Mucosa of descending colon (tissue), 3 donors: Measurements from ENCODE around the gene DIDO1. TPM values are rescaled to one million over a fixed set of nuclear protein-coding genes. Genes with fewer than 3 reads are reported as not detected.

Experiments
- ATAC-seq: fragments of 200-7000 bp; cut with Tn5 transposase; one replicate; pipeline ENCODE4 v1.9.1; 2020; ENCODE audit warnings: mild to moderate bottlenecking, moderate library complexity
- DNase-seq, 3 donors: peaks; one replicate each; pipeline ENCODE4 v3.0.0-alpha.2; 2020
- H3K36me3 ChIP-seq: fragments of 200-600 bp; one replicate; pipeline ENCODE4 v1.8.0; 2021; ENCODE audit warnings: low read depth, mild to moderate bottlenecking
- H3K4me1 ChIP-seq: fragments of 200-600 bp; one replicate; pipeline ENCODE4 v1.8.0; 2021; ENCODE audit warnings: low read depth, mild to moderate bottlenecking
- H3K4me3 ChIP-seq: fragments of 200-600 bp; one replicate; pipeline ENCODE4 v1.8.0; 2021; ENCODE audit warnings: mild to moderate bottlenecking
- H3K9me3 ChIP-seq: fragments of 200-600 bp; one replicate; pipeline ENCODE4 v1.8.0; 2021; ENCODE audit warnings: mild to moderate bottlenecking
- CTCF ChIP-seq: fragments of 200-600 bp; IDR thresholded peaks from one replicate; pipeline ENCODE4 v1.8.0; 2022; ENCODE audit warnings: antibody characterized with exemption, mild to moderate bottlenecking
- intact Hi-C, 2 donors: fragments of 100-400 bp; cut with DNase I in 1 of 2; cut with micrococcal nuclease in 1 of 2; formaldehyde crosslinking; loops; one replicate each; pipeline versions ENCODE4 v1.11.0 to v1.11.1; 2022; cut with DNase I, micrococcal nuclease
- total RNA-seq, 3 donors: library from RNA; stranded (reverse); fragmentation: NEBNext Ultra II Directional in 2 of 3; extraction: Animal tissue kit (Norgen Biotek cat#: 25700) in 2 of 3; gene quantifications; one replicate each; pipeline versions ENCODE4 v1.2.1 to v1.2.4, GENCODE V29; 2021 to 2023
- donor health status: DM: no; HTN: no; CAD: no; lungs with moderate emphysema.
- donor health status: DM: no; HTN: no; CAD: no.
- donor health status: DM: no; HTN: yes; CAD: no.

Gene DIDO1
- total RNA-seq, 3 donors from 2014 or later = 53.4 to 72.5 (median 67.4) TPM

DNA sequence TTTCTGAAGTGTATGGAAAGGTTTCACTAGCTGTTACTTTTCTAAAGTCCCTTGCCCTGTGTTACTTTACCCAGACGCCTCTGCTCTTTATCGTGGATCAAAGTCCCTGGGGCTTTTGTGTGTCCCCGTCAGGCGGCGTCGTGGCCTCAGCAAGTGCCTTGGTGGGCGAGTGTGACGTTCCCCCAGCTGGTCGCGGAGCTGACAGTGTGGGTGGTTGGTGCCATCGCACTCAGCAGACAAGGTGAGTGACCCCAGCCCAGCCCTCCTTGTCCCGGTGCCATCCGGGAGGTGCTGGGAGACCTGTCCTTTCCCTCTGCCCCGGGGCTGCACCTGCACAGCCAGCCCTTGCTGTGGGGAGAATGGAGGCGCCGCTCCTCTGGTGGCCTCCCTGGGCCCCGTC lies 37.4 kb downstream of the DIDO1 start:
- no peak for DNase-seq
- Histone ChIP-seq H3K4me3 (no peak overlapping the region), H3K36me3 (peaks cover 27% of the 10 kb centered on the region), H3K9me3 (no peaks in the 10 kb centered on the region), H3K4me1 (no peaks in the 10 kb centered on the region)
- no peak for ATAC-seq
- no peak for TF ChIP-seq CTCF
- intact Hi-C loops = no loop called here

- Histone ChIP-seq H3K9me3 (no peaks in the 10 kb centered on the region), H3K4me1 (no peaks in the 10 kb centered on the region), H3K4me3 (no peak overlapping the region), H3K36me3 (peaks cover 23% of the 10 kb centered on the region)
- ATAC-seq (no peak), DNase-seq (no peak)
- intact Hi-C loops = no loop called here
- TF ChIP-seq CTCF = no peak
Measured at GRCh38 chr20:62888406-62888805, 37.9 kb downstream of the DIDO1 start.

GRCh38 chr20:62887860-62888239 lies 38.5 kb downstream of the DIDO1 start:
- Histone ChIP-seq H3K4me1 (no peaks in the 10 kb centered on the region), H3K9me3 (no peaks in the 10 kb centered on the region), H3K36me3 (peaks cover 19% of the 10 kb centered on the region), H3K4me3 (no peak overlapping the region)
- ATAC-seq (no peak), DNase-seq (no peak)
- no peak for TF ChIP-seq CTCF
- intact Hi-C loops = no loop called here

DNA sequence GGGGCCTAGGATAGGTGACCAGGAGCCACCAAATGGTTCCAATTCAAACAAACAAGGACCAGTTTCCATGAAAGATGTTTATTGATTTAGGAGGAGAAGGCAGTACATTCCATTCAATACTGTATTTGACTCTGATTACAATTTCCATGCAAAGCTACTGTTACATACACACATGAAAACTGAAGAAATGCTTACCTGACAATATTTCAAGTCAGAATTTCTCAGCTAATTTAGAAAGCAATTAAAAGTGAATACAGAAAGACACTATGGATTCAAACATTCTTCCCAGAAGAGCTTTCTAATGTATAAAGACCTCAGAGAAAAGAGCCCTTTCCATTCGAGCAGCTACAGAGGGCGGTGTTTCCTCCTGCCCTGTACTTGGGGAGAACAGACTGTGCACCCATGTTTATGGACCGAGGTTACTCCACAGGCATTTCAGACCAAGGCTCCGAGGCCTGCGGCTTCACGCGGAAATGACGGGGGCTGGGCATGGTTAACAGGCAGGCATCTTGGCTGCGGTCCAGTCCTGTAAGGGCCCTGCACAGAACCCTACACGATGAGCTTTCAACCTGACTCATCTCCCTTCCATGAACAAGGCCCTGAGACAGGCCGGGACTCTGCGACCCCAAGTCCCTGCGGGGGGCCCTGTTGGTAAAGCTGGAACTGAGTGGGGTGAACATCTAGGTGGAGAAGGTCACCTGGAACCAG lies 39.0 kb downstream of the DIDO1 start:
- H3K4me1 ChIP-seq = no peaks in the 10 kb centered on the region
- TF ChIP-seq CTCF = no peak
- DNase-seq (peak; percentile 73 to 86 (median 75)), ATAC-seq (peak; percentile 91)
- no peak overlapping the region for H3K4me3 ChIP-seq
- peaks cover 14% of the 10 kb centered on the region for H3K36me3 ChIP-seq
- intact Hi-C loops = no loop called here
- H3K9me3 ChIP-seq = no peaks in the 10 kb centered on the region

GRCh38 chr20:62886709-62887058 lies 39.6 kb downstream of the DIDO1 start:
- TF ChIP-seq CTCF = no peak
- Histone ChIP-seq H3K36me3 (peaks cover 15% of the 10 kb centered on the region), H3K4me3 (no peak overlapping the region), H3K9me3 (no peaks in the 10 kb centered on the region), H3K4me1 (no peaks in the 10 kb centered on the region)
- no peak for DNase-seq
- ATAC-seq = no peak
- intact Hi-C loops = no loop called here
